NCI-H2227 treated with DMSO at 0.1 percent for 48 hours (cell line): ENCODE results near the gene DENND1C.
"Not testable (repeated sequence)": the region's sequence is repeated elsewhere in the genome, so short reads cannot be mapped to it uniquely, and the experiment has no call there.

ENCODE experiments used
- DNase-seq: peaks from one replicate; lab custom pipeline; 2025; lab: John Stamatoyannopoulos, UW

Gene DENND1C

DNA sequence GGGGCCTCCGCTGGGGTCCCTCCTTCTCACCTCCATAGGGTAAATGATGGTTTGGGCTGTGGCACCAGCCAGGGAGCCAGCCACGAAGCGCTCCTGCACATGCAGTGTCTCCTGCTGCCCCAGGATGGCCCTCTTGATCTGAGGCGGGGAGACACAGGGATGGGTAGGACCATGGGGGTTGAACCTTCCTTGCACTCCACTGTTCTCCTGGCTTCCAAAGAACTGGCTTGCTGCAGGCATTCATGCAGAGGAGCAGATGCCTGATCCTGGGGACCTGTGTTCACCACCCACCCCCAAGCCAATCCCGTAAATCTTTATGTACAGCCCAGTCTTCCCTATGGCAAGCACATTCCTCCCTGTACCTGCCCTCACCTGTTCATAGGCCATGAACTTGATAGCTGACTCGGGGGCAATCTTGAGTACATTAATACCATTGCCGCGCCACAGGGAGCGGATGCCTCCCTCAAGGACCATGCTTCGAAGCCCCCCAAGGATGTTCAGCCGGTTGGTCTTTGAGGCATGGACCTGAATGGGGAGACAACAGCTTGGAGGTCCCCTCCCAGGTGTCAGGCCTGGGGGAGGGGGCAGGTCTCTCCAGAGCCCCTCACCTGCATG lies 27.5 kb downstream of the DENND1C start:
- no peak for DNase-seq

DNA sequence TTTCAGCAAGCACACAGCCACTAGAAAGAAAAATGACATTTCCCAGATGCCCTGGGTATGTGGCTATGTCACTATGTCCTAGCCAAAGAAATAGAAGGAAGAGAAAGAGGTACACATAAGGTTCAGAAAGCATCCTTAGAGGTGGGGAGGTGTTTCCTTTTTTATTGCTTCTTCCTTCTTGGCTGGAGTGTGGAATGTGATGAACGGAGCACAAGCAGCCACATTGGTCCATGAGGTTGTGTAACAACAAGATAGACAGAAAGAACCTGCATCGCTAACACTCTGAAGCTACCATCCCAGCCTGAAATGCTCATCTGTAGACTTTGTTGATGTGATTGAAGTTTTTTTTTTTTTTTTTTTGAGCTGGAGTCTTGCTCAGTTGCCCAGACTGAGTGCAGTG lies 28.7 kb downstream of the DENND1C start:
- no peak for DNase-seq

DNA sequence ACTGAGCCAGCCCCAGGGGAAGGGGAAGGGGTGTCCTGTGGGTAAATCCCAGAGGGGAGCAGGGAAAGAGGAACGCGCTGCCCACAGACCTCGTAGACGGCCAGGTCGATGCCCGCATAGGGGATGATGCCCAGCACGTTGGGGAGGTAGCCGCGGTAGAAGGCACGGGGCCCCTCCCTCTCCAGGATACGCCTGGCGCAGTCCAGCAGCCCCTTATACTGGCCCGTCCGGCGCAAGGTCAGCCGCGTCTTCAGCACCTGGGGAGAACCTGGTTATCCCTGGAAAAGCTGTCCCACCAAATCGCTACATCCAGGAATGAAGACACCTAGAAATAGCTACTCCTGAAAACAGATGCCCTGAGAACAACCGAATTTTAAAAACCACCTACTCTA lies 29.4 kb downstream of the DENND1C start:
- DNase-seq: no peak

DNA sequence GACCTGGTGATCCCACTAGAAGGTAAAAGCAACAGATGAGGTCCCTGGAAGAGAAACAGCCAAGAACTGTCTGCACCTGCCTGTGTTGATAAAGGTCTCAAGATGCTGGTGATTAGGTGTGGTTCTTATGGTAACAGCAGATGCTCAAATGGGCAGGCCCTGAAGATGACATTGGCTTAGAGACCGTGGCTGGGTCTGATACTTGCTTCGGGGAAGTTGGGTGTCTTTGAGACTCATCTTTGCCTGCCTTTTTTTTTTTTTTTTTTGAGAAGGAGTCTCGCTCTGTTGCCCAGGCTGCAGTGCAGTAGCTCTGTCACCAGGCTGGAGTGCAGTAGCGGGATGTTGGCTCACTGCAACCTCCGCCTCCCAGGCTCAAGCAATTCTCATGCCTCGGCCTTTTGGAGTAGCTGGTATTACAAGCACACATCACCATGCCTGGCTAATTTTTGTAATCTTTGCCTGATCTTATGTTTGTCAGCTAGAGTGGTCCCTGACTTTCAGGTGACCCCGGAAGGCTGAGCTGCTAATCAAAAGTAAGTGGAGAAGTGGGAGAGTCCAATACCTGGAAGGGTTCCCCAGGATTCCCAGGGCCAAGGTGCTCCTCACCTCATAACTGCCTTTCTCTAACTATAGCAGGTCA lies 29.9 kb downstream of the DENND1C start:
- DNase-seq: no peak

DNA sequence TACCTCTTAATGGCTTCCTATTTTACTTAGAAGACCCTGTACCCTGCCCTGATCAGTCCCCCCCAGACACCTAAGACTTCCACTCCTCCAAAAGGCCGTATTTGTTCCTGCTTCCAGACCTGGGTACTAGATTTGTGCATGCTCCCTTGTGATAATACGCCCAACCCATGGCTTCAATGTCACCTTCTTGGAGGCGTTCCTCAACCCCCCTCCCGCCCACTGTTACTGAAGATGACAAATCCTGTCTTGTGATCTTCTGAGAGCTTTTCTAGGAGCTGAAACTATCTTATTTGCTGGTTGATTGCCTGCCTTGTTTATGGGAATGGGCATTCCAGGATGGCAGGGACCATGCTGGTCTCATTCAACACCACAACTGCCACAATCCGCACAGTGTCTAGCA lies 31.4 kb downstream of the DENND1C start:
- DNase-seq: no peak

DNA sequence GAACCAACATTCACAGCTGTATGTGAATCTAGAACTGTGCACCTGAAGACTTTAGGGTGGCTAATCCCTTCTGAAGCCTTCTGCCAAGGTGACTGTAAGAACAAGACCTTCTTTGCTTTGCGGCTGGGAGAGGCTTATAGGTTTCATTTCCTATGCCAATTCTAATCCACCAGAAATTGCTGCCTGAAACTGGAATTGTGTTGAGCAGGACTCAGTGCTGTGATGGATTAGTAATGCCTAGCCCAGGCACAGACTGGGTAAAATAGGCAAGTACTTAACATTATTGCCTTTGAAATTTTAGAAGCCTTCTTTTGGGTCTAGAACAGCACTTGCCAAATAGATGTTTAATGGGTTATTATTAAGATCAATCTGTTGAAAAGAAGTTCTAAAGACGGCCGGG lies 33.5 kb downstream of the DENND1C start:
- DNase-seq: no peak

DNA sequence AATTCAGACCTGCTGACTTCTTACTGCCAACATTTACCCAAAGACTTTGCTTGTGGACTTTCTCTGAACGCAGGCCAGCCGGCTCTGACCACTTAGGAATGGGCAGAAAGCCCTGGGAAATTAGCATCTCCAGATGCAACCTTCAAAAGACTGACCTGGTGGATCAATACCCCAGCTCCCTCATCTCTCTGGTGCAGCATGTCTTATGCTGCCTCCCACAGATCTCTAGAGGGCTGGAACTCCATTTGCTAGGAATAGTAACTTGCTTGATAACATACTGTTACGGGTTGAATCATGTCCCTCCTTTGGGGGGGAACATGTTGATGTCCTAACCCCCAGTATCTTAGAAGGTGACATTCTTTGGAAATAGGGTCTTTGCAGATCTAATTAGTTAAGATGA lies 35.1 kb downstream of the DENND1C start:
- DNase-seq: no peak

DNA sequence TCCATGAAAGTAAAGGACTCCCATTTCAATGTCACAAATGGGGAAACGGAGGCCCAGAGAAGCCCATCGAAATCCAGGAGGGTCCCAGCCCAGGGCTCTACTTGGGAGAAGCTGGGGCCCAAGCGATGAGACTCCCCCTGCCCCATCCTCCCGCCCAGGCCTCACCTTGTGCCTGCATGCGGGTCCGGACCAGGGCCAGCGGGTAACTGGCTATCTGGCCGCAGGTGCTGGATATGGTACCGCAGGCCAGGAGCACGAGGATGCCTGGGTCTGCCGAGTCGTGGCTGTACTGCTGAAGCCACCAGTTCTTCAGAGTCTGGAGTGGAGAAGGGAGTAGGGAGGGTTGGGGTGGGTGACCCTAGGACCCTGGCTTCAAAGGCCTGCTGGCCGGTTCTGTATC lies 37.6 kb downstream of the DENND1C start:
- DNase-seq: no peak

DNA sequence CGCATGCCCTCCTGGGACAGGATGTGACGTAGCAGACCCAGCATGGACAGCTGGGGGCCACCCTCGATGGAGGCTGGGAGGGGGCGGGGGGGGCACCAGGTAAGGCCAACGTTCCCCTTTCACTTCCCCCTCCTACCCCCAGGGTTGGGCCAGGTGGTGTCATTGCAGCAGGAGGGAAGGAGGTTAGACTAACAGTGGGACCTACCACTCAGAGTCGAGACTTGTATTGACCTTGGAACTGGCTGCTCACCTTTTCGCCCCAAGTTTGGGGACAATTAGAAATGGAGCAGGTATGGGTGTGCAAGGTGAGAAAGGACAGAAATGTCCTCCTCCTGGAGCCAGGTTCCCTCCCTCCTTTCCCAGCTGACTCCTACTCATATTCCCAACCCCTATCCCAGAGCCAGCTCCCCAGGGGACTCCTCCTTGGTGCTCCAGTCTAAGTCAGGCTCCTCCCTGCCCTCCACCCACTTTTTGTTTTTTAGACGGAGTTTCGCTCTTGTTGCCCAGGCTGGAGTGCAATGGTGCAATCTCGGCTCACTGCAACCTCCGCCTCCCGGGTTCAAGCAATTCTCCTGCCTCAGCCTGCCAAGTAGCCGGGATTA lies 39.4 kb downstream of the DENND1C start:
- no peak for DNase-seq

DNA sequence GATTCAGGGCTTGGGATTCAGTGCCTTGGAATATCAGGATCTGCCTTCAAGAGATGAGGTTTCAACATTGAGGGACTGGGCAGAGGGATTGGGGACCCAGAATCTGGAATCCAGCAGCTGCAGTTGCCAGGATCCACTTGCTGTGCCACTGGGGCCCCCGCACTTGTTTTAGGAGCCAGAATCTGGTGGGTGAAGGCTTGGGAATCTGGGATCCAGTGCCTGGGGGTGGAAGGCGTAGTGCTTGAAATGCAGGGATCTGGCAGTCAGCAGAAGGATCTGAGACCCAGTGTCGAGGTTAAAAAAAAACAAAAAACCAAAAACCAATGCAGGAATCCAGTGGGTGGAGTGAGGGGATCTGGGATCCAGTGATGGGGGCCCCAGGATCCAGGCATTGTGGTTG lies 40.7 kb downstream of the DENND1C start:
- DNase-seq: no peak

DNA sequence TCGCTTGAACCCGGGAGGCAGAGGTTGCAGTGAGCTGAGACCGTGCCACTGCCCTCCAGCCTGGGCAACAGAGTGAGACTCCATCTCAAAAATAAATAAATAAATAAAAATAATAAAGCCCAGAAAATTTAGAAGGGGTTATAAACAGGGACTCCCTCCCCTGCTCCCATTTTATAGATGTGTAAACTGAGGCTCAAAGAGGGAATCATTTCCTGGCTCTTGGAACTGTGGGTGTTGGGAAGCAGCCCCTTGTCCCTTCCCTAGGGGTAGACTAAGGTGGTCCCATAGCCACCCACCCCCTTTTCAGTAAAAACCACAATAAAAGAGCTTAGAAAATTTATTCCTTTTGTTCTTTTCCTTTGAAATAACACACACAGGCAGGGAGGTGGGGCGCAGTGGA lies 41.8 kb downstream of the DENND1C start:
- DNase-seq: no peak

DNA sequence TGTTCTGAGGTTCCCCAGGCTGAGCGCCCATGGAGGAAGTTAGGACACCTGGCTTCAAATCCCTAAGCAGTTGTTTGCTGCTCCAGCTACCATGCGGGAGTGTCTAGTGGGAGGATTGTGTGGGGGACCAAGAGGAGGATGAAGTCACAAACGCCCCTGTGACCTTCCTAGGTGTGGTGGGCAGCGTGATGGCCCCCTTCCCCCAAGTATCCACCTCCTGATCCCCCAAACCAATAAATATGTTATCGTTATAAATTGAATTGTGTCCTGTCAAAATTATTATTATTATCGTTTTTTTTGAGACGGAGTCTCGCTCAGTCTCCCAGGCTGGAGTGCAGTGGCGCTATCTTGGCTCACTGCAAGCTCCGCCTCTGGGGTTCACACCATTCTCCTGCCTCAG lies 47.9 kb downstream of the DENND1C start, which contains the start of gene SLC25A41:
SLC25A41 (minus strand) TSS at position 101 of the 400 bp plus-strand sequence; CDS start at position 31, 70 bp downstream.
- DNase-seq: no peak

DNA sequence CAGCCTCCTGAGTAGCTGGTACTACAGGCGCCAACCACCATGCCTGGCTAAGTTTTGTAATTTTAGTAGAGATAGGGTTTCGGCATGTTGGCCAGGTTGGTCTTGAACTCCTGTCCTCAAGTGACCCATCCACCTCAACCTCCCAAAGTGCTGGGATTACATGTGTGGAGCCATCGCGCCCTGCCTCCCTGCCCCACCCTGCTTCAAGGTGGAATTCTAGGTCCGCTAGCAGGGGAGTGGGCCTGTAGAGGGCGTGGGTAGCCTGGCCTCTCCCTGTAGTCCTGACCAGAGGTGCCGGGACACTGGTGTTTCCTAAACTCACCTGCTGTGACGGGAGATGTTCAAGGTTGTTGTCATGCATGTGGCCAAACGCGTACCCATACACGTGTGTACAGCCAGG lies 48.4 kb downstream of the DENND1C start:
- DNase-seq: no peak

DNA sequence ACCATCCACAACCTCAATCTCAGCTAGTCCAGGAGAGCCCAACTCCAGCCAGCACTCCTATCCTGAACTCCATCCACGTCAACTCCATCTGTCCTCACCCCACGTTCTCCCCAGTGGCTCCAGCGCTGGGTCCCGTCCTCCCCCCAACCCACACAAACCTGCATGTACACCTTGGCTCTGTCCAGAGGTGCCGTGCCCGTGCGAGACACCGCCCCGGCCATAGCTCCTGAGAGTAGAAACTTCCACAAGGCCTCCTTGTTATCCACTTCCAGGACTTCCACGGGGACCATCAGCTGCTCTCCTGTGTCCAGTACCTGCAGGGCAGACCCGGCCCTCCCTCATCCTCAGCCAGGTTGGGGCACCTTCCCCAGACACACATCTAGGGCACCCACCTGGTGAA lies 49.7 kb downstream of the DENND1C start:
- DNase-seq: no peak

DNA sequence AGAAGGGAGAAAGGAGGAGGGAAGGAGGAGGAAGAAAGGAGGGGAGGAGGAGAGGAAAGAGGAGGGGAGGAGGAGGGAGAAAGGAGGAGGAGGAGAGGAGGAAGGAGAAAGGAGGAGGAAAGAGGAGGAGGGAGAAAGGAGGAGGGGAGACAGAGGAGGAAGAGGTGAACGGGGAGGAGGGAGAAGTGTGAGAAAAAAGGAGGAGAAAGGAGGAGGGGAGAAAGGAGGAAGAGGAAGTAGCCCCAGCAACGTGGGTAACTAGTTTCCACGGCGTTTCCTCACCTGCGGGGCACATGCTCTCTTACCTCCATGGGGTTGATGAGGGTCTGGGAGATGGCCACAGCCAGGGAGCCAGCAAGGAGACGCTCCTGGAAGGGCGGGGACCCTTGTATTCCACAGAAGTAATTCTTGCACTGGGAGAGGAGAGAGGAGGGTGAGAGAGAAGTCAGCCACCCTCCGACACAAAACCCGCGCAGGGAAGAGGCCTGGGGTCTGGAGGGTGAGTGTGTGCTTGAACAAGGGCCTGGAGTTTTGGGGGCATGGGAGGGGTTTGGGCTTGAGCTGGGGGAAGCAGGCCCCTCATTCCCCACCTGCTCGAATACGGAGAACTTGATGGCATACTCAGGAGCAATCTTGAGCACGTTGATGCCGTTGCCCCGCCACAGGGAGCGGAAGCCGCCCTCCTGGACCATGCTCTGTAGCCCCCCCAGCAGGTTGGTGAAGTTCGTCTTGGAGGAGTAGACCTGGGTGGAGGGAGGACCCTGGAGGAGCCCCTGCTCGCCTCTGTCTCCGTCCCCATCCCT lies 52.0 kb downstream of the DENND1C start:
- DNase-seq: no peak

DNA sequence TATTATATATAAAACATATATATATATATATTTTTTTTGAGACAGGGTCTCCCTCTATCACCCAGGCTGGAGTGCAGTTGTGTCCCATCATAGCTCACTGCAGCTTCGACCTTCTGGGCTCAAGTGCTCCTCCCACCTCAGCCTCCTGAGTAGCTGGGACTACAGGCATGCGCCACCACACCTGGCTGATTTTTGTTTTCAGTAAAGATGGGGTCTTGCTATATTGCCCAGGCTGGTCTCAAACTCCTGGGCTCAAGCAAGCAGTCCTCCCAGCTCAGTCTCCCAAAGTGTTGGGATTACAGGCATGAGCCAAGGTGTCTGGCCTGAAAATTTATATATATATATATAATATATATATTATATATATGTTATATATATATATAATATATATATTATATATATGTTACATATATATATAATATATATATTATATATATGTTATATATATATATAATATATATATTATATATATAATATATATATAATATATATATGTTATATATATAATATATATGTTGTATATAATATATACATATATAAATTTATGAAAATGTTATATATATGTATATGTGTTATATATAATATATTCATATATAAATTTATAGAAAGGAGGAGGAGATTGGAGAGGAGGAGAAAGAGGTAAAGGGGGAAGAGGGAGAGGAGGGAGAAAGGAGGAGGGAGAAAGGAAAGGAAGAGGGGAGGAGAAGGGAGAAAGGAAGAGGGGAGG lies 52.7 kb downstream of the DENND1C start:
- DNase-seq: not testable (repeated sequence)

DNA sequence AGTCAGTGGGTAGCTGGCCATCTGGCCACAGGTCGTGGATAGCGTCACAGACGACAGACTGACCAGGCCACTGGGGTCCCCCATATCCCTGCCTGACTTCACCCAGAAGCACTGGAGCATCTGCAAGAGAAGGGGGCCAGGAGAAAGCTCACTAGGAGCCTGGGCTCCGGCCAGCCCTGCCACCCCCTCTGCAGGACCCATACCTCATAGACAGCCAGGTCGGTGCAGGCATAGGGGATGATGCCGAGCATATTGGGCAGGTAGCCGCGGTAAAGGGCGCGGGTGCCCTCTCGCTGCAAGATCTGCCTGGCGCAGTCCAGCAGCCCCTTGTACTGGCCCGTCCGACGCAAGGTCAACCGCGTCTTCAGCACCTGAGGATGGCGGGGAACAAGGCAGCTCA lies 54.5 kb downstream of the DENND1C start:
- no peak for DNase-seq

DNA sequence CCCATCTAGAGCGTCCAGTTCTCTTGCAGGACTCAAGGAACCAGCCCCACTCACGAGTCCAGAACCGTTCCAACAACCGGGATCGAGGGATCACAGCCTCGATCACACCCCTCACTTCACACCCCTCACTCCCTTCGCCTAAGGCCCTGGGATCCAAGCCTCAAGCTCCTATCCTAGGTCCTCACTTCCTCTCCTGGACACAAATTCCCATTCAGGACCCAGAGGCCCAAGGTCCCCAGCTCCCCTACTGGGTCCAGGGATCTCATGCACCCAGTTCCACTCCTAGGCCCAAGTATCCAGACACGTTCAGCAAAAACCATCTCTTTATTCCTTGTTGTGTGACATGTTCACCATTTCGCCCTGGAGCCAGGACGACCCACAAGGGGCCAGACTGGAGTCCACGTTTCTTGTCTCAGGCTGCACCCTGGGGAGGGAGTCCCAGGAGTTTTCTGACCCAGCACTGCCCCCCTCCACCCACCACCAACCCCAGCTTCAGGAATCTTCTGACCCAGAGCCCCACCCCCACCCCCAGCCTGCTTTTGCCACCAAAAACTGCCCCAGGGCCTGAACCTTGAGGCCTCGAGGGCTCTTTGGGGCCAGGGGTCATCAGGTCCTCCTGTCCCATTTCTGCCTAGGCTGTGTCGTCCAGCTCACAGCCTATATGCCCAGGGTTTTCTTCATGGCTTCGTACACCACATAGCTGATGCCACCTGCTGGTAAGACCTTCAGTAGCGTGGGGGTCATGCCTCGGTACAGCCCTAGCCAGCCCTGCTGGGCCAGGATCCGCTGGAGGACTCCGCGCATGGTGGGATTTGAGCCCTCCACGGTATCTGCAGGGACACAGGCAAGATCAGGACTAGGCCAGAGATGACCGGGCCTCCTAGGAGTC lies 55.6 kb downstream of the DENND1C start:
- DNase-seq: no peak

DNA sequence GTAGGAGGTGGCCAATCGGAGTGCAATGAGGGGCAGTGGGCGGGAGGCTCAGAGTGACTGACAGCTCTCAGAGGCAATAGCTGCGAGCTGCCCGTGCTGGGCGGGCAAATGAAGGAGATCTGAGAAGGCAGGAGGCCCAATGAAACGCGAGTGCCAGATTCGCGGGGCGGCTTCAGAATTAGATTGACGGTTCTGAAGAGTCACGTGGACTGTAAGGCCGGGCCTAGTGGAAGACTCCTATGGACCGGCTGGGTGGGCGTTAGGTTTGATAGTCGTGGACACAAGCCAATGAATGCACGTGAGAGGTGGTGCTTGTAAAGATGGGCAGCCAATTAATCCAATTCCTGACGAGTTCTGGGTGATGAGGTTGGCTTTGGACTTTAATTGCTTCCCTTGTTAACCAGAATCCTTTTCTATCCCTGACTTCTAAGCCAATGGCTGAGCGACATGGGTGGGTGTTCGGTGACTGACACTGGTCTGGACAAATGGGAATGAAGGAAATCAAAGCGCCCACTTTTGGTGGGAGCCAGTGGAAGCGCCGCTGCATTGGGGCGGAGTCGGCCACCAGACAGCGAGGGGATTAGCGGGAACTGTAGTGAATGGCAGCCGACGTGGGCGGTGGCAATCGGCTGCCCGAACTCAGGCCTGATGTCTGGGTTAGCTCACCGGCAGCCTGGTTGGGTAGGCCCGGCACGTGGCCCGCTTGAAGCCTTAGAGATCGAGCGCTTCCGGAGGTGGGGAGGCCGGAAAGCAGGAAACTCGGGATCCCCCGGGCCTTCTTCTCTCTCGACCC lies 56.5 kb downstream of the DENND1C start:
- DNase-seq: peak; percentile 99

DNA sequence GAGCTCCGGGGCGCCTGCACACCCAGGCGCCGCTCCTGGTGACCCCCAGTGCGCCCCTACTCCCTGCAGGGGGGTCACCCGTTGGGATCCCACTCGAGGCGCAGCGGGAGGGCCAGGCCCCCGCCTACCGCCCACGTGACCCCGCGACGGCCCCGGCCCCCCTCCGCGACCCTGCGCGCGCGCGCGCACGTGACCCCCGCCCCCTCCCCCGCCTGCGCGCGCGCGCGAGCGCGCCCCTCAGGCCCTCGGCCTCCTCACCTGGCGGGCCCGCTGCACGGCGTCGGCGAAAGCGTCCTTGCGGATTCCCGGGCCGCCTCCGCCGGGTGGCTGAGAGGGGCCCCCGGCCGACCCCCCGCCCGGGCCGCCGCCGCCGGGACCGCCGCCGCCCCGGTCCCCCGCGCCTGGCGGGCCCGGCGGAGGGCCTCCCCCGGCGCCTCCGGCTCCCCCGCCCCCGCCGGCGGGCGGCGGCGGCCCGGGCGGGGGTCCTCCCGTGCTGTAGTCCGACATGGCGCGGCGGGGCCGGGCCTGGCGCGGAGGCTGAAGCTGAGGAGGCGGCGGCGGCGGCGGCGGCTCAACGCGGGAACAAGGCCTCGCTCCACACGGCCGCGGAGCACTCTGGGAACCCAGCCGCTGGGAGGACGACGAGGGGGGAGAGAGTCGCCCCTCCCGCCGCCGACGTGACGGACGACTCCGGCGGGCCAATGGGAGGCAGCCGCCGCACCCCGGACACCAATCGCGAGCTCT lies 57.2 kb downstream of the DENND1C start, which contains the start of gene KHSRP:
KHSRP (minus strand) TSS at position 617 of the 744 bp plus-strand sequence; CDS start at position 507, 110 bp downstream.
- DNase-seq: no peak
